Left cardiac atrium (tissue), 4 donors: ENCODE measurements around the gene CACNA1E. TPM values are rescaled to one million over a fixed set of nuclear protein-coding genes. Genes with fewer than 3 reads are reported as not detected.
A peak's percentile ranks its signal among the peaks of the same experiment; 100 is the strongest.

Source experiments
- ATAC-seq, 2 donors: fragments of 200-7000 bp; cut with Tn5 transposase; one replicate each; pipeline ENCODE4 v1.9.1; 2020; ENCODE audit warnings: mild to moderate bottlenecking in 2 of 2, moderate library complexity in 2 of 2
- DNase-seq: peaks from one replicate; pipeline ENCODE4 v3.0.0-alpha.2; 2020
- intact Hi-C, 2 donors: fragments of 100-400 bp; cut with DNase I; formaldehyde crosslinking; loops; one replicate each; pipeline versions ENCODE4 v1.14.1 to v1.15.1; 2022 to 2023
- total RNA-seq, 2 donors: library from RNA; stranded (reverse); fragmentation: NEBNext Ultra II Directional; extraction: Animal tissue kit (Norgen Biotek cat#: 25700); gene quantifications; one replicate each; pipeline ENCODE4 v1.2.1, GENCODE V29; 2021
- donor health status: DM: no; HTN: yes; CAD: no.
- donor health status: DM: no; HTN: yes; CAD: no; lungs with severe emphysema.
- donor health status: DM: yes; HTN: yes; CAD: no.
- donor health status: Dilated cardiomyopathy.

Gene CACNA1E
- total RNA-seq, 2 donors from 2014 or later, result 0.55 to 1.3 TPM

DNA sequence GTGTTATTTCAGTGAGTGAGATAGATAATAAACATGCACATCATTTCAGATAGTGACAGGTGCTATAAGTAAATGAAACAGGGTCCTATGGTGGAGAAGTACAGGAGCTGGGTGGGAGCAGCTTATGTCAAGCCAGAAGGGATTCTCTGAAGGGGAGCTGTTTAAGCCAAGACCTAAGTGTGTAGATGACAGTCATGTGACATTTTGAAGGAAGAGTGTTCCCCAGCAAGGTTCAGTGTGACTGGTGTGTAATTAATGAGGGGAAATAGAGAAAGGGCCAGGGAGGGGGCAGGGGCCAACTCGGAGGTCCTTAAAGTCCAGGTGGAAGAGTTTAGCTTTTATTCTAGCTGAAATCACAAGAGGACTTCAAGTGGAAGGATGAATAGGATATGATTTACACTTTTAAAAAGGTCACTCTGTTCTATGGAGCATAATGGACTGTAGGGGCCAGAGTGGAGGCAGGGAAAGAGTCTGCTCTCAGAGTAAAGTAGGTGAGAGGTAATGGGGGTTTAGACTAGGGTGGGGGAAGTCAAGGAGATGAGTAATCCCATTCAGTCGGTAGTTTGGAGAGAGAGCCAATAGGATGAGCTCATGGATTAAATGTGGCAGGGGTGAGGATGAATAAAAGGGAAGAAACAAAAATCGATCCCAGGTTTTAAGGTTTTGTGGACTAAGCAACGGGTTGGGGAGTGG, 243.1 kb downstream of the CACNA1E start:
- DNase-seq (no peak), ATAC-seq (peak; percentile 41 to 51)
- intact Hi-C loops, result no loop called here

- DNase-seq (no peak), ATAC-seq (no peak)
- intact Hi-C loops, result no loop called here
These were observed 247.3 kb downstream of the CACNA1E start for GRCh38 chr1:181730606-181731005.

DNA sequence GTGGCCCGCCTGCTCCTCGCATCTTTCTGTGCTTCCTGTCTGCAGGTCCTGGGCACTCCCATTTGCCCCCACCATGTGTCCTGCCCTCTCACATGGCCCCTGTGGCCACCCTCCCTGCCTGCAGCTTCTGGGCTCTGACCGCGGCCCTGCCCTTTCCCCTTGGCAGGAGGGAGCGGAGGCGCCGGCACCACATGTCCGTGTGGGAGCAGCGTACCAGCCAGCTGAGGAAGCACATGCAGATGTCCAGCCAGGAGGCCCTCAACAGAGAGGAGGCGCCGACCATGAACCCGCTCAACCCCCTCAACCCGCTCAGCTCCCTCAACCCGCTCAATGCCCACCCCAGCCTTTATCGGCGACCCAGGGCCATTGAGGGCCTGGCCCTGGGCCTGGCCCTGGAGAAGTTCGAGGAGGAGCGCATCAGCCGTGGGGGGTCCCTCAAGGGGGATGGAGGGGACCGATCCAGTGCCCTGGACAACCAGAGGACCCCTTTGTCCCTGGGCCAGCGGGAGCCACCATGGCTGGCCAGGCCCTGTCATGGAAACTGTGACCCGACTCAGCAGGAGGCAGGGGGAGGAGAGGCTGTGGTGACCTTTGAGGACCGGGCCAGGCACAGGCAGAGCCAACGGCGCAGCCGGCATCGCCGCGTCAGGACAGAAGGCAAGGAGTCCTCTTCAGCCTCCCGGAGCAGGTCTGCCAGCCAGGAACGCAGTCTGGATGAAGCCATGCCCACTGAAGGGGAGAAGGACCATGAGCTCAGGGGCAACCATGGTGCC, 249.1 kb downstream of the CACNA1E start:
- intact Hi-C loops, result no loop called here

GRCh38 chr1:181733486-181733885, 250.2 kb downstream of the CACNA1E start:
- no peak for DNase-seq
- no peak for ATAC-seq
- intact Hi-C loops, result no loop called here

More for the DNA sequence above, 249.1 kb downstream of the CACNA1E start:
- ATAC-seq, result no peak
- no peak for DNase-seq

- DNase-seq (no peak), ATAC-seq (no peak)
- intact Hi-C loops, result no loop called here
These were observed 253.7 kb downstream of the CACNA1E start for GRCh38 chr1:181737056-181737455.

DNA sequence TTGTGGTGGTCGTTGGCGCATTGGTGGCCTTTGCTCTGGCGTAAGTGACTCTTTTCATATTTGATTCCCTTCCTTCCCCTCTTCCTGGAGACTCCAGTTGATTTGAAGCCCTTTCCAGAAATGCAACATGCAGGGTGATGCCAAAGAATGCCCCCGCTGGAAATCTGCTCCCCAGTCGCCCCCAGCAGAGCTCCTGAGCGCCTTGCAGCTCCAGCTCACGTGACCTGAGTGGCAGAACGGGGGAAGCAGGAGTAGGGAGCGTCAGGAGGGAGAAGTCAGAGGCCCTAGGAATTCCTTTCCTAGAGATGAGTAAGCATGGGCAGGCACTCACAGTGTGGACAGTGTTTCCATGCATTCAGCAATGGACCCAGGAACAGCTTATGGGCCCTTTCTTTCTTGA, 255.9 kb downstream of the CACNA1E start:
- intact Hi-C loops, result no loop called here
- DNase-seq, result no peak

DNA sequence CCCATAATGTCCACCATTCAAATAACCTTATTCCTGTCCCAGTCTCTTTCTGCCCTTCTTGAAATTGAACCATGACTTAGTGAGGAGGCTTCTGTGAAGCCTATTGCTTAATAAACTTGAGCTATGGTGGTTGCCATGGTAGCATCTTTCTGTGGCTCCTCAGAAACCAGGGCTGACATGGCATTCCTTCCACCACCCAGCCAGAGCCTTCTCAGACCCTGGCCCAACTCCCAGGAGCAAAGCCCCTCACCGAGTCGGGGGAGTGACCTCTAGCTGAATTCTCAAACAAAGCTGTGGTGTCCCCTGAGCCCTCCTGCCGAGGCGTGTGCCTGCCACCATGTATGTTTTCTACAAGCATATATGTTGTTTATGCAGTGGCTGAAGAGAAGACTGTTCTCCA, 259.1 kb downstream of the CACNA1E start:
- ATAC-seq, result no peak
- DNase-seq, result no peak
- intact Hi-C loops, result no loop called here

More for the DNA sequence above, 255.9 kb downstream of the CACNA1E start:
- ATAC-seq, result no peak

DNA sequence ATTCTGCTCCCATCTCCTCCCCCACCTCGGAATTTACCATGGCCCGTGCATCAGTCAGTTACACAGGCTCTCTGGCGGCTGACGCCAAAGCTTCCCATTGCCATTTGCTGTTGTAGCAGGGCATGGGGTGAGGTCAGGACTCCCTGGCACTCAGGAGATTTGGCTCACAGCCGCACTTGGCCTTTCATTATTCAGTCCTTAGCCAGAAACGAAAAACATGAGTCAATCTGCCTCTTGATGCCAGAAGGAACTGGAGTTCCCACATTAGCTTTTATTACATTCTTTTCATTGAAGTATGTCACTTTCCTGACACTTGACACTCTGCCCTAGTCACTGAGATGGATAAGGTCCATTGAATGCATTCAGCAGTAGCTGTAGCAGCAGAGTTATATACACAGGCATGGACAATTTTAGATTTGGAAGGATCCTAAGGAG, 260.6 kb downstream of the CACNA1E start:
- ATAC-seq, result peak in 1 of 2 donors; percentile 78
- intact Hi-C loops, result no loop called here
- DNase-seq, result no peak

- ATAC-seq (no peak), DNase-seq (no peak)
- intact Hi-C loops, result no loop called here
These were observed 262.9 kb downstream of the CACNA1E start for GRCh38 chr1:181746224-181746623.

DNA sequence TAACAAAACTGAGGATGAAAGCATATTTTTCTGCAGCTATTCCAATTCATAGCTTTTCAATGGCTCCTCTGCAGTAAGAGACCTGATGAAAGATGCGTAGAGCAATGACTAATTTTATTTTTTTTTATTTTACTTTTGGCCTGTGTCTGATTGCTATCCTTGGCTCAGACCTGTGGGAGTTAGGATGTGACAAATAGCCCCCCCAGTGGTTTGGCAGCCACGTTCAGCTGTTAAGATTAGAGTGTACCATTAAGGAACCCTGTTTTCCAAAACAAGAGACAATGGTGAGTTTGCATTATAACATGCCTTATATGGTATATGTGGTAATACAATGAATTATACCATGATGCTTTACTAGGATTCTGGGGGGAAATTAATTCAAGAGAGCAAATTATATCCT, 264.7 kb downstream of the CACNA1E start:
- DNase-seq (no peak), ATAC-seq (no peak)
- intact Hi-C loops, result no loop called here

GRCh38 chr1:181754103-181754502, 270.8 kb downstream of the CACNA1E start:
- ATAC-seq (no peak), DNase-seq (no peak)
- intact Hi-C loops, result no loop called here

GRCh38 chr1:181759481-181759880, 276.2 kb downstream of the CACNA1E start:
- intact Hi-C loops, result no loop called here
- no peak for DNase-seq
- ATAC-seq, result no peak

GRCh38 chr1:181763736-181764135, 280.4 kb downstream of the CACNA1E start:
- intact Hi-C loops, result no loop called here
- DNase-seq (no peak), ATAC-seq (no peak)

DNA sequence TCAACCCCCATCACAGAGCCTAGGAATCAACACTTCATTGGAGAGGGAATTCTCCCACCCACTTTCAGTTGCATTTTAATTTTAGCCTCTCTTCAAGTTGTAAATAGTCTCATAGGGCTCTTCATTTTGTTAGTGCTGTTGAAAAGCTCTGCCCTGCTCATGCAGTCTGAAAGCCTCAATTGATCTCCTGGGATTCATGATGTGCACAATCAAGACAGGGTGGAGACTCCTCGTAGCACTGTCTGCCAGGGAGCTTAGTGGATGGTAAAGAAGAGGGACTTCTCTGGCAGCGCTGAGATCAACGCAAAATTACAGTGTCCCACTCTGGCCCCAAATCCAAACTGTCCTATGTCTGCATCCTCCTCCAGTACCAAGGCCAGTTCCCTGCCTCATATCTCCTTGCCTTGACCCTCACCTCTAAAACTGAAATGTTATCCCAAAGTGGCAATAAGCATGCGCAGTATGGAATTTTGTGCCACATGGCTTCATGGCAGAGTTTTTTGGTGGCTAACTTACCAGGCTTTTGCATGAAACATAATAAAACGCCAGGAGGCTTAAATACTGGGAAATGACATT, 282.2 kb downstream of the CACNA1E start:
- intact Hi-C loops, result no loop called here
- ATAC-seq, result no peak

GRCh38 chr1:181767001-181767708, 283.8 kb downstream of the CACNA1E start:
- intact Hi-C loops, result no loop called here
- DNase-seq (no peak), ATAC-seq (no peak)

More for the DNA sequence above, 282.2 kb downstream of the CACNA1E start:
- DNase-seq, result no peak

- no peak for ATAC-seq
- intact Hi-C loops, result no loop called here
- no peak for DNase-seq
These were observed 285.1 kb downstream of the CACNA1E start for GRCh38 chr1:181768211-181768929.

- ATAC-seq, result no peak
- intact Hi-C loops, result no loop called here
- DNase-seq, result no peak
These were observed 285.6 kb downstream of the CACNA1E start for GRCh38 chr1:181768930-181769280.

DNA sequence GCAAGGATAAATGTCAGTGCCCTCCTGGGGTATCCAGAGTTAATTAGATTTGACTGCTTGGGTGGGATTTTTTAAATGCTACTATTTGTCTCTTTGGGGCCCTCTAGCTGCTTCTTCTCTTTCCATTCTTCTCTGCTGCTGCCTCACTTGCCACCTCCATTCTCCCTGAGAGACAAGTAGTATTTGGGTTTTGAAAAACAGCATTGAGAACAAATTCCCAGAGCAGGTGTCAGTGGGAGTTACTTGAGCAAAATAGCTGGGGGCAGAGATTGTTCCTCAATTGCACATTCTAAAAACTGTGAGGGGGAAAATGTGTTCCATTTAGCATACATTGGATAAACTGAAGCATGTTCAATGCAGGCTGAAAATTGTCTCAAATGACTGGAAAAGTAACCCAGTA, 286.5 kb downstream of the CACNA1E start:
- intact Hi-C loops, result no loop called here
- ATAC-seq (no peak), DNase-seq (no peak)

DNA sequence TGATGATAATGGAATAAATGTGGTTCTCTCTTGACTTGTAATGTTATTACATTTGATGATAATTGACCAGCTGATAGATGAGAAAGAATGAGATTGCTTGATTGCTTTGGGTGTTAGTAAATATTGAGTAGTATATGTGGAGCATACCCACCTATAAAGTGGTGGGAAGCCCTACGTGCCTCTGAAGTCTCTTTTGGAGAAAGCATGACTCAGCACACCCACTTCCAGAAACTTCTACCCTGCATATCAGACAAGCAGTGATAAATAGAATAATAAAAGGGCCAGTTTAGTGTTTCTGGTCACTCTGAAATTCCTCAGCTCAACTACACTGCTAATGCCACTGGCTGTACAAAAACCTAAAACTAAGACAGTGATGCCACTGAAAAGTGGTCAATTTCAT, 289.4 kb downstream of the CACNA1E start:
- intact Hi-C loops, result no loop called here
- ATAC-seq, result no peak
- DNase-seq, result no peak
